Endodermal cell (in vitro differentiated cells): Measurements from ENCODE around the gene ARHGAP26. TPM values are rescaled to one million over a fixed set of nuclear protein-coding genes. Genes with fewer than 3 reads are reported as not detected.

ENCODE experiments used
- DNase-seq: peaks from one replicate; pipeline ENCODE4 v3.0.0-alpha.2; 2017
- H3K27ac ChIP-seq: 2 replicates; pipeline ENCODE4 v1.5.1; 2013; ENCODE audit warnings: mild to moderate bottlenecking, low read depth, low read length, moderate library complexity
- H3K27me3 ChIP-seq: 2 replicates; pipeline ENCODE4 v1.6.1; 2013; ENCODE audit warnings: mild to moderate bottlenecking, low read length, moderate library complexity; ENCODE audit not compliant: insufficient read depth, control insufficient read depth, poor library complexity, severe bottlenecking
- H3K36me3 ChIP-seq: 2 replicates; pipeline ENCODE4 v1.7.0; 2013; ENCODE audit warnings: mild to moderate bottlenecking, low read length, moderate library complexity; ENCODE audit not compliant: control insufficient read depth, insufficient read depth
- H3K4me1 ChIP-seq: one replicate; pipeline ENCODE4 v1.7.0; 2013; ENCODE audit warnings: low read length; ENCODE audit not compliant: control insufficient read depth, insufficient read depth
- H3K4me3 ChIP-seq: 2 replicates; pipeline ENCODE4 v1.5.1; 2013; ENCODE audit warnings: mild to moderate bottlenecking, low read length, moderate library complexity
- H3K9ac ChIP-seq: 2 replicates; pipeline ENCODE4 v1.6.1; 2013; ENCODE audit warnings: mild to moderate bottlenecking, low read length, moderate library complexity; ENCODE audit not compliant: poor library complexity, severe bottlenecking; ENCODE audit errors: extremely low read depth
- H3K9me3 ChIP-seq: 2 replicates; pipeline ENCODE4 v1.6.1; 2013; ENCODE audit warnings: mild to moderate bottlenecking, low read length, moderate library complexity; ENCODE audit not compliant: control insufficient read depth
- H3K27ac Mint-ChIP-seq: 2 replicates; pipeline ENCODE4 v1.8.0; 2020; ENCODE audit warnings: mixed read lengths
- H3K27me3 Mint-ChIP-seq: 2 replicates; pipeline ENCODE4 v1.8.0; 2021; ENCODE audit warnings: mild to moderate bottlenecking, mixed read lengths; ENCODE audit not compliant: insufficient read depth
- H3K36me3 Mint-ChIP-seq: 2 replicates; pipeline ENCODE4 v1.8.0; 2020; ENCODE audit warnings: low read depth, mixed read lengths
- H3K4me1 Mint-ChIP-seq: 2 replicates; pipeline ENCODE4 v1.8.0; 2020; ENCODE audit warnings: mixed read lengths
- H3K4me3 Mint-ChIP-seq: 2 replicates; pipeline ENCODE4 v1.8.0; 2020; ENCODE audit warnings: mild to moderate bottlenecking, moderate library complexity, mixed read lengths
- H3K9me3 Mint-ChIP-seq: 2 replicates; pipeline ENCODE4 v1.8.0; 2020; ENCODE audit warnings: mild to moderate bottlenecking, mixed read lengths
- CTCF ChIP-seq: fragments of 200-600 bp; sonication (generic); conservative IDR thresholded peaks from 2 replicates; pipeline ENCODE4 v1.5.0; 2021; ENCODE audit warnings: antibody characterized with exemption, mild to moderate bottlenecking
- WGBS, 2 experiments: methylation state at CpG; one replicate each; pipeline versions ENCODE4 v1.1.5 to v1.1.7; 2013; ENCODE audit warnings: missing lambda C conversion rate in 2 of 2, mixed read lengths in 1 of 2; ENCODE audit not compliant: insufficient coverage in 1 of 2, insufficient read length in 1 of 2; 5-methylcytosine and 5-hydroxymethylcytosine counted together
- total RNA-seq, 2 donors: library from RNA; stranded (reverse); fragmentation: NEBNext Ultra II Directional in 1 of 2; extraction: Animal tissue kit (Norgen Biotek cat#: 25700) in 1 of 2; gene quantifications; 2 replicates in 1 of 2; 3 replicates in 1 of 2; pipeline ENCODE4 v1.2.1, GENCODE V29; 2021

ARHGAP26 gene
- total RNA-seq, 2 donors from 2014 or later = 49.2 to 60.5 TPM

- H3K4me3 ChIP-seq = no peak overlapping the region
- no peak overlapping the region for H3K27ac ChIP-seq
- H3K9ac ChIP-seq = no peak overlapping the region
- H3K36me3 ChIP-seq = no peaks in the 10 kb centered on the region
- WGBS, 2 experiments = 95 to 98% methylated on average over 5 to 7 of the region's 7 CpGs
- Mint-ChIP-seq H3K27ac (no peak overlapping the region), H3K36me3 (peaks cover 1% of the 10 kb centered on the region), H3K4me1 (peaks cover 14% of the 10 kb centered on the region), H3K27me3 (no peaks in the 10 kb centered on the region), H3K9me3 (peaks cover 10% of the 10 kb centered on the region), H3K4me3 (no peak overlapping the region)
- DNase-seq = no peak
- no peaks in the 10 kb centered on the region for H3K27me3 ChIP-seq
- H3K4me1 ChIP-seq = no peaks in the 10 kb centered on the region
- no peak for TF ChIP-seq CTCF
- H3K9me3 ChIP-seq = peaks cover 22% of the 10 kb centered on the region
Measured at GRCh38 chr5:143261748-143262392, 491.7 kb downstream of the ARHGAP26 start.

GRCh38 chr5:143262393-143263174 lies 492.4 kb downstream of the ARHGAP26 start:
- H3K4me1 Mint-ChIP-seq = peaks cover 14% of the 10 kb centered on the region
- no peaks in the 10 kb centered on the region for H3K27me3 Mint-ChIP-seq
- peaks cover 29% of the 10 kb centered on the region for H3K9me3 ChIP-seq
- no peak overlapping the region for H3K4me3 Mint-ChIP-seq
- no peak overlapping the region for H3K27ac ChIP-seq
- no peak overlapping the region for H3K9ac ChIP-seq
- H3K4me1 ChIP-seq = no peaks in the 10 kb centered on the region
- no peak for DNase-seq
- H3K4me3 ChIP-seq = no peak overlapping the region
- no peaks in the 10 kb centered on the region for H3K27me3 ChIP-seq
- peaks cover 1% of the 10 kb centered on the region for H3K36me3 Mint-ChIP-seq
- TF ChIP-seq CTCF = no peak
- no peak overlapping the region for H3K27ac Mint-ChIP-seq
- H3K9me3 Mint-ChIP-seq = peaks cover 17% of the 10 kb centered on the region
- no CpG with 5 or more reads among the region's 1 CpG for WGBS, 2 experiments
- H3K36me3 ChIP-seq = no peaks in the 10 kb centered on the region

- H3K27me3 Mint-ChIP-seq = no peaks in the 10 kb centered on the region
- WGBS, 2 experiments = 95 to 100% methylated on average over 1 to 4 of the region's 4 CpGs
- H3K4me1 Mint-ChIP-seq = peaks cover 14% of the 10 kb centered on the region
- no peak for TF ChIP-seq CTCF
- Histone ChIP-seq H3K36me3 (no peaks in the 10 kb centered on the region), H3K9me3 (peaks cover 37% of the 10 kb centered on the region), H3K9ac (no peak overlapping the region), H3K4me1 (no peaks in the 10 kb centered on the region), H3K4me3 (no peak overlapping the region), H3K27me3 (no peaks in the 10 kb centered on the region), H3K27ac (no peak overlapping the region)
- peak overlapping the region; percentile 19 for H3K27ac Mint-ChIP-seq
- H3K36me3 Mint-ChIP-seq = peaks cover 1% of the 10 kb centered on the region
- no peak overlapping the region for H3K4me3 Mint-ChIP-seq
- peaks cover 25% of the 10 kb centered on the region for H3K9me3 Mint-ChIP-seq
- no peak for DNase-seq
Measured at GRCh38 chr5:143263272-143263810, 493.2 kb downstream of the ARHGAP26 start.
